ENCODE measurements around the gene FGF6.

FGF6 gene

DNA sequence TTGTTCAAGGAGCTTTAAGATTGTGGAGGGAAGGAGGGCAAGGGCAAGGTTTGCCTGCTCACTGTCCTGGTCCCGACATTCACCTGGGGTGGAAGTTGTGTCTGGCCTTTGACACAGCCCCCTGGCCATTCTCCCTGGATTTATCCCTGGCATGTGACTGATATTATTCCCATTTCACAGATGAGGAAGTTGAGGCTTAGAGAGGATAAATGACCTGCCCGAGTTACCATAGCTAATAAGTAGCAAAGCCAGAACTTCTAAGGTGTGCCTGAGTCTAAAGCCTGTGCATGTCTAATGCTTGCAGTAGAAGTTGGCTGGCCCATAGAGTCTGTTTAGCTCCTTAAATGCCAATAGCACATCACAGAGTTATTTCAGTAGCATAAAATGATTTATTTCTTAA lies 720 bp upstream of the FGF6 start:
- DNase-seq = no peak

DNA sequence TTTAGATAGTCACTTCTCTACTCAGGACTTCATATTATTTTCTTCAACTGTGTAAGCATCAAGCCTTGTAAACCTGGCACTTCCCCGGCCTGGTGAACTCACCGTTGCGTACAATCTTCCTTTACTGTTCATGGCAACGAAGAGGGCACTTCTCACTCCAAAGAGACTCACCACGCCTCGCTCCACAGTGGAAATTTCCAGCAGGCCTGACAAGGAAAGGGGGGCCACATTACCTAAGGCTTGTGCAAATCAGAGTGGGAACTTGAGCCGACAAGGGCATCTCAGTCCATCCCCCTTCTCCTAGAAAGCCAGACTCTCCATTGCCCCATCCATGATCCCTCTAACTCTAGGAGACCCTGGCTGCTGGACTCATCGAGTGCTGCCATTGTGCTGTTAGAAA lies 1.6 kb downstream of the FGF6 start:
- no peak for DNase-seq

DNA sequence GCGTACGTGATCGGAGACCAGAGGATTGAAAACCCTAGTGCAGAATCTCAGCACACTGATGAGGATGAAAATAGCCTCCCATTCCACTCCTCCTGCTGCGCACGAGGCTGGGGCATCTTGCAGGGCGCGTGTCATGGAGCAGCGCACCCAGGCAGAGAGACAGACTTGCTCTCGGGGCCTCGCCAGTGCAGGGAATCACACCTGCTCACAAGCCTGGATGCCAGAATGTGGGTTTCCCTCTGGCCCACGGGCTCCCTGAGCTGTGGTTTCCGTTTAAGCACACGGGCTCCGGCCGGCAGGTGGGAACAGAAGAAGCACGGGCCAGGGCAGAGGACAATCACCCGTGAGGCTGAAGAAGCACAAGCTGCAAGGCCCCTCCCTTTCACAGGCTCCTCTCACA lies 2.0 kb downstream of the FGF6 start:
- DNase-seq = no peak

DNA sequence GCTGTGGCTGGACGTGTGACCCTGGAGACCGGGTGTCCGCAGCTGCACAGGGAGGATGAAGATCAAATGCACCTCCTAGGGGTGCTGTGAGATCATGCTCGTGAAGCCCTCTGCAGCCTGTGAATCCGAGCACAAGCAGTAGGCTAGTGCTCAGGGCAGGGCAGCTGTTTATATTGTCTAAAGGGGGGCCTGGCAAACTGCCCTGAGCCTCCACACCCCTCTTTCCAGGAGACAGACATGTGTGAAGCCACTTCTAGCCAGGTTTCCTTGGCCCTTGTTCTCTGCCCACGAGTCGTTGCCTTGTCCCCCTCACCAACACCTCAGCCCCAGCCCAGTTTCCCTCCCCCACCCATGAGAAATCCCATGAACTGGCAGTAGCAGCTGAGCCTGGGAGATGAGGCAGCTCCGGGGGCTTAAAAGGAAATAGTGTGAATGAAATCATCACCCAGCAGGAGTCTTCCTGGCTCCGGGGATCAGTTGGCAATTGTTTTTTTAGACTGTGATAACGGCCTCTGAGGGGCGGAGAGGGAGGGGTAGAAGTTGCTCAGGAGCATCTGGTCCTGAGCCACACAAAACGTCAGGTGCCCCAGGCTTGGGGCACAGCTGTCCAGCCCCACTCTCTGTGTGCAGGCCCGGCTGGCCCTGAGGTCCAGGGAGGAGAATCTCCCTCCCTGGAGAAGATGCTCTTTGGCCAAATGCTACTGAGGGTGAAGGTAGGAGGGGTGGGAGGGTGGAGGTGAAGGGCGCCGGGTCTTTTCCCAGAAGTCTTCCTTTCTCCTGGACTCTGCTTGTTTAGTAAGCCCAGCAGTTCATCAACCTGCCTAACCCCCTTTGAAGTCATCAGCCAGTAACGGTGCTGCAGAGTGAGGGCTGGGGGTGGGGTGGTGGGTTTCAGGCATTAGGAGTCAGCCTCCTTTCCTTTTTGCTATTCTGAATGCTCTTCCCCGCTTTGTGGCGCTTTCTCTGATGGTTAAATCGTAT lies 4.0 kb downstream of the FGF6 start:
- DNase-seq = no peak

DNA sequence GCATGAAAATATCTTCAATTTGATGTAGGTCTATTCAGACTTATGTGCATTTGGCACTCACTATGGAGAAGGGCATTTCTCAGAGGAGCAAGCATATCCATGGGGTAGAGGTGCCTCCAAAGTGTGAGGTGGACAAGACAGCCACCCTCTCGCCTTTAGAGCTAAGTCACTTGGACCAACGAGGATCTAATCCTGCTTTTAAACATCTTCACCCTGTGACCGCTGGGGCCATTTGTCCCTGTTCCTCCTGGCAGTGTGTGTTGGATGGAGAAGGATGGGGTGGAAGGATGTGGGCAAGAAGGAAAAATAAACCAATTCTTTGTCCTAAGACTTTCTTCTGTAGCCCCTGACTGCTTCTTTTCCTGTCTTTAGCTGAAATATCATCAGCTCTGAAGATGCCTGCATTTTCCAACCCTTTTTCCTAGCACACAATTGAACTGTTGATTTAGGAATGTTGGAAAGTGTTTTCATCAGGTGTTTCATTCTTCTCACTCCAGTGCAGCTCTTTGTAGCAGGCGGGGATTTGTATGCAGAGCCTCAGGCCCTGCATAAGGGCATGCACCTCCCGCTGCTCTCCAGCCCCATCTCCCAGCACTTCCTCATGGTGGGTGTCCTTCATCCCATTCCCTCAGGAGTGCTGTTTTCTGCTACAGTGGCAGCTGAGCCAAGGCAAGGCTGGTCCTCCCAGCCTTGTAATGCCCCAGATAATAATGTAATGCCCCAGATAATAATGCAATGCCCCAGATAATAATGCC lies 5.3 kb downstream of the FGF6 start:
- no peak for DNase-seq

DNA sequence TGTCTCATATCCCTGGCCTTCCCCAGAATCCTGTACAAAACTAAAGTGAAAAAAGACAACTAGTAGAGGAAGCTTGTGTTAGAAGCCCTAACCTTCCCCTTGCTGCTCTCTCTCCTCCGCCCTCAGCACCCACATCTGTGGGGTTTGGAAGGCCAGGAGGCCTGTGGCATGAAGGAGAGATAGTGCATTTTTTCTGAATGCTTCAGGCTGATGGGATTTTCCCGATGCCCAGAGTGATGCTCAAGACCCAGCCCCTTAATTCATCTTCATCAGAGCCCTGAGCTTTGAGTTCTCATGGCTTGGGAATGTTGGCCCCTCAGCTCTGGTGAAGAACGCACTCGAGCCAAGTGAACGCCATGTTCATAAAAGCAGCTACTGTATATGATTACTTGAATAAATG lies 5.9 kb downstream of the FGF6 start:
- no peak for DNase-seq

DNA sequence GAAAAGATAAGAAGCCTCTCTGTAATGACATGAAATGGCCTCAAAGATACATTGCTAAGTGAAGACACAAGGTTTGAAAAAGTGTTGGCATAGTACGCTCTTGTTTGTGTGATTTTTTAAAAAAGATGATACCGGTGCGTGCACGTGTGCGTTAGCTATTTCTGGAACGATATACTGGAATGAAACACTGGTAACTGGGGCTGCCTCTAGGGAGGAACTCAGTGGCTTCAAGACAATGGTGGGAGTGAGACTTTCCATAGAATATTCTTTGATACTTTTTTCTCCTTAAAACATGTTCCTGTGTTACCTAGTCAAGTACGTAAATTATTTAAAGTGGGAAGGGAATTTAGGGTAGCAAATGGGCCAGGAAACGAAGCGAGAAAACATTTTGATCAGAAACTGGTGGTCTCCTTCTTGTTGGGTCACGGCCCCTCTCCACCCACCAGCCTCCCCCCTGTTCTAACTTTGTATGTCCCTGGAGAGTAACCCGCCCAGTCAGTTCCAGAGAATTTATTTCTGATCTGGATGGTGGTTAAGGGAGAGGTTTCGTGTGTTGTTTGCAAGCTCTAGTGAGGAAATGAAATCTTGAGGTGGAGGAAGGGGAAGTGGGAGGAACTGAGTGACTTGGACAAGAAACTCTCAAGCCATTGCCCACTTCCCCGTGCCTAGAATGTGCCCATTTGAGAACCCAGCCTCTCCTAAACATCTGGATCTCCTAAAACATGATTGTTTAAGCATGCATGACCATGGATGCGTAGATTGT lies 6.6 kb downstream of the FGF6 start:
- DNase-seq = no peak

DNA sequence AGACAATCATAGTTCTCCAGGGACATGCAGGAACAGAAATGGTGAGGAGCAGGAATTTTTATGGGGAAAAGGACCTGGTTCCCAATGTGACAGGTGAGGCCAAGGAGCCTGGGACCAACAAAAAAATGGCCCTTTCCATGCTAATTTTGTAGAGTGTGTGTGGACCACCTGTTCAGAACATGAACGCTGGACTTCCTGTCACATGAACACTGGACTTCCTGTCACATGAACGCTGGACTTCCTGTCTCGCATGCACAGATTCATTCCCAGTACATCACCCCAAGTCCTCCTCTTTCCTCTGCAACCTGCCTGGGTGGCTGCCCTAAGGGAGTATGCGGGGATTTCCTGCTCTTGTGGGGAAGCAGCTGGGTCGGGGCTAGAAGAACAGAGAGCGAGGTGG lies 10.1 kb downstream of the FGF6 start:
- DNase-seq = no peak

DNA sequence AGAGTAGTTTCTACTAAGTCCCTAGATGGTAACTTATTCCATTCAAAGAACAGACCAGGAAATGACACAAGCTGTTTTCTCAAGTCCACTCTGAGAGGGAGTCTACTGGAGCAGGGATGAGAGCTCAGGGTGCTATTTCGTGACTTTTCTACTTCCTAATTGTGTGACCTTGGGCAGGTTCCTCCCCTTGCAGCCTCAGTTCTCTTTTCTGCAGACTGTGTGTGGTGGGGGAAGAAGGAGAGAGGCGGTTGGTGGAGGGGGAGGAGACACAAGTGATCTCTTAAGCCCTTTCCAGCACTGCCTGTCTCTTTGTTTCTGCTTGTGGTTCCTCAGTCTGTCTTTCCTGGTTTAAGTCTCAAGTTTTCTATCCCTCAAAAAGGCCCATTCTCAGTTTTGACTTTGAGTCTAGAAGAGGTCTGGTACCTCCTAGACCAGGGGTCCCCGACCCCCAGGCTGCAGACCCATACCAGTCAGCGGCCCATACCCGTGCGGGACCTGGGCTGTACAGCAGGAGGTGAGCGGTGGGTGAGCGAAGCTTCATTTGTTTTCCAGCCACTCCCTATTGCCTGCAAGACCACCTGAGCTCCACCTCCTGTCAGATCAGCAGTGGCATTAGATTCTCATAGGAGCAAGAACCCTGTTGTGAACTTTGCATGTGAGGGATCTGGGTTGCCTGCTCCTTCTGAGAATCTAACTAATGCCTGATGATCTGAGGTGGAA lies 10.7 kb downstream of the FGF6 start:
- no peak for DNase-seq

DNA sequence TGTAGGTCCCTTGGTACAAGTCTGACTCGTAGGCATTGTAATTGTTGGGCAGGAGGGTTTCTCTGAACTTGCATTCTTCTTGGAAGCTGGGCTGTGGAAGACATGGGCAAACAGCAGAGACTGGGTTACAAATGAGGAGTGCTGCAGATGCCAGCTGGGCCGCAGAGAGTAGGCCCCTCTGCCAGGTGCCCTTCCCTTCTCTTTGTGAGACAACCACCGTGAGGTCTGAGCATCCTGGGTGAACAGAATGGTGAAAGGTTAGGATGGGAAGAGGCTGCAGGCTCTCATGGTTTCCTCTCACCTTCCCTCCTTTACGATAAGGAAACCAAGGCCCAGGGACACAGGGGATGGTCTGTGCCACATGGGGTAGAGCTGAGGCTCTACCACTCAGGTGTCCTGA lies 11.3 kb downstream of the FGF6 start:
- no peak for DNase-seq

DNA sequence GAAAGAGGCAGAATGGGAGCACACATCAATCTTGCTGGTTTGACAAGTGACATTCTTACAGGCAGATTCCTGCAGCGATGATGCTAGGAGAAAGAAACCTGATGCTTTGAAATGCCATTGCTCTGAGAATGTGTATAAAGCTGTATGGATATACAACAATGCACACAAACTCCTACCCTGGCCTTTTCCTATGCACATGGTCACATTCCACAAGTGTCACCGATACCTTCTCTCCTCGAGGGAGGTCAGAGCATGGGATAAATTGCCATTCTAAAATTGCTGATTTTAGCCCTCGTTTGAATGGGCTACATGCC lies 11.9 kb downstream of the FGF6 start:
- no peak for DNase-seq

DNA sequence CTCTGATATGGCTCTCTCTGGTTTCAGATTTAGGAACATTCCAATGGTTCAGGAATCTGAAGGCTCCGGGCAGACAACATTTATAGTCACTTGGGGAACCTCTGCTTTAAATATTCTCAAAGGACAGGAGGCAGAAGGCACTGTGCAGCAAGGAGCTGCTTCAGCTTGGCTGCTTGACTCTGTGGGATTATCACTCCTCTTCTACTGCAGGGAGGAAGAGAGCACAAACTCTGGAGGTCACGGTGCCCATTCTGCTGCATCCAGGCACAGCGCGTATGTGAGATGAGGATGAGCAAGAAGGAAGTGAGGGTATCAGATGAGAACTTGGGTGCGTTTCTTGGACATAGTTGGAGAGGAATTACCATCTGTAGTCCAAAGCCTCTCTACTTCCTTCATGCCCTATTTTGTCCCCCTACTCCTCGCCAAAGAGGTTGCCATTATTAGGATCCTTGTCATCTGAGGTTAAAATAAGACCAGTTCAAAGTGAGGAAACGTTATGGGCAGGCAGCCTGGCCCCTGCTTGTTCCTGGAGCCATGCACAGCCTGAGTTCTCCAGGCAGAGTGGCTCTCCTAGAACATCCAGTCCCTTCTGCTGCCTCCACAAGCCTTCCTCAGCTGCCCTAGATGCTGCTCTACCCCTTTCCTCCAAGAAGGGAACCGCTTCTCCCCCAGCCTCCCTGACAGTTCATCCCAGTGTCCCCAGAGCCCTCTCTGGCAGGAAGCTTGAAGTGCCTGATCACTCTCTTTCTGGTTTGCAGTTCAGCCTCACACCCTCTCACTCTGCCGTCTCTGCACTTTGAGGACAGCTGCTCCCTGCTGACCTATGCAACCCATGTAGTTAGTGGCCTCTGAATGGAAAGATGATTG lies 12.5 kb downstream of the FGF6 start:
- DNase-seq = no peak

DNA sequence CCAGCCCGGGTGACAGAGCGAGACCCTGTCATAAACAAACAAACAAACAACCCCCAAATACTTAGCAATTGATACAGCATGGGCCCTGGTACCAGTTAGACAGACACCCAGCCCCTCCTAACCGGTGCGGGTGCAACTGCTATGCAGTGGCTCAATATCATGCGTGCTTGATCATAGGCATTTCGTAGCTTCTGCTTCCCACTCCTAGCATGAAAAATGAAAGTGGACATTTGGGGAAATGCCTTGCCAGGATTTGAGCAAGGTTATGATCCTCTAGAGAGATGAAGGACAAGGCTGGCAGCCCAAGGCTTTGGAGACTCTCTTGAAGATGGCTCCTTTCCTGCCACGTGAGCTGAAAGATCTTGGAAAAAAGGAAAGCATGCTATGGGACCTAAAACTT lies 13.7 kb downstream of the FGF6 start:
- no peak for DNase-seq

DNA sequence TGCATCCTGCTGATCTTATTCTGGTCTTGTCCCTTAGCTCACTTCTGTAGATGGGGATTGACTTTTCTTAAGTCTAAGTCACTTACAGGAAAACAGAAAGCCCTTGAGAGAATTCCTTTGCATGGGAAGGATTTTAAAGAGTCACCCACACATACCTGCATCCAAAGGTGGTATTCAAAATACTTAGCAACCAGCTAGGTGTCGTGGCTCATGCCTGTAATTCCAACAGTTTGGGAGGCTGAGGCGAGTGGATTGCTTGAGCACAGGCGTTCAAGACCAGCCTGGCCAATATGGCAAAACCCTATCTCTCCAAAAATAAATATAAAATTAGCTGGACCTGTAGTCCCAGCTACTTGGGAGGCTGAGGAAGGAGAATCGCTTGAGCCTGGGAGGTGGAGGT lies 14.2 kb downstream of the FGF6 start:
- no peak for DNase-seq

DNA sequence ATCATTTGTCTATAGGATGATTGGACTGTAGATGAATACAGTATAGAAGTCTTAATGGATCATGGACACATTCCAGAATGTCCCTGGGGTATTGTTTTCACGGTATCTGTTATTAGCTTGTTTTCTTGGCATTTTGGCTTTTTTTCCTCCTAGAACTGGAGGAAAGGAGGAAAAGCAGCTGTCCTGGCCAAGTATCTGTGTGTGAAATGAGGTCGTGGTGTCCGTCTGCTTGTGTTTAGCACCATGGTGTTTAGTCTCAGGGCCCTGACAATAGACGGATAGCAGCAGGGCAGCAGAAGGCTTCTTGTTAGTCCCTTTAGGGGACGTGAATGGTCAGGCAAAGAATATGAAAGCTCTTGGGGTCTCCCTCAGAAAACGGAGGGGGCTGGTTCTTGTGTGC lies 21.2 kb downstream of the FGF6 start:
- no peak for DNase-seq

DNA sequence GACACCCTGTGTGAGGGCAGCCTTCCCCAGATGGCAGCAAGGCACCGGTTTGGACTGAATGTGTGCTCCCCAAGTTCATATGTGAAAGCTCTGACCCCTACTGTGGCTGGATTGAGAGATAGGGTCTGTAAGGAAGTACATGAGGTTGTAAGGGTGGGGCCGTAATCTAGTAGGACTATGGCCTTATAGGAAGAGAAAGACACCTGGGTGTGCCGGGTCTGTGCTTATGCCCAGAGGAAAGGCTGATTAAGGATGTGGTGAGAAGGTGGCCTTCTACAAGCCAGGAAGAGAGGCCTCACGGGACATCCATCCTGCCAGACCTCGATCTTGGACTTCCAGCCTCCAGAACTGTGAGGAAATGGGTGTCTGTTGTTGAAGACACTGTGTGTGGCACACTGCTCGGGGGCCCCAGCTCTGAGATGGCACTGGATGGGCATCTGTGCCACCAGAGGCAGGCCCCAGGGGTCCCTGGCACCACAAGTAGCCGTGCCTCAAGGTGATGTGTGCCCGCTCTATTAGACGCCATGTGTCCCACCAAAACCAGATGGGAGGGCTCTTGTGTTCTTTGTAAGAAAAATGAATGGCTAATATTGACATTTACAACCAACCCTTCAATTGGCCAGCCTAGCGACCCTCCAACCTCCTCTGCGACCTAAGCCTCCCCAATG lies 22.0 kb downstream of the FGF6 start:
- DNase-seq = no peak

DNA sequence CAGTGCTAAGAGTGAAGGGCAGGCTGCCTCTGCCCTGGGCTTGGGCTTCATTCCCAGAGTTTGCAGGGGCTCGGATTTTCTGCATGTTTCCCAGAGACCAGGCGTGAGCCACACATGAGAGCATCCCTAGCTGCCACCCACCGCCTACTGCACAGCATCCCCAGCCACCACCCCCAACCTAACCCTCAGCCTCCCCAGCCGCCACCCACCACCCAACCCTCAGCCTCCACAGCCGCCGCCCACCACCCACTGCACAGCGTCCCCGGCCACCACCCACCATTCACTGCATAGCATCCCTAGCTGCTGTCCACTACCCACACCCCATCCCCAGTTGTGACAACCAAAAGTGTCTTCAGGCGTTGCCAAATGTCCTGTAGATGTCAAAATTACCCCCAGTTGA lies 22.6 kb downstream of the FGF6 start:
- DNase-seq = no peak

DNA sequence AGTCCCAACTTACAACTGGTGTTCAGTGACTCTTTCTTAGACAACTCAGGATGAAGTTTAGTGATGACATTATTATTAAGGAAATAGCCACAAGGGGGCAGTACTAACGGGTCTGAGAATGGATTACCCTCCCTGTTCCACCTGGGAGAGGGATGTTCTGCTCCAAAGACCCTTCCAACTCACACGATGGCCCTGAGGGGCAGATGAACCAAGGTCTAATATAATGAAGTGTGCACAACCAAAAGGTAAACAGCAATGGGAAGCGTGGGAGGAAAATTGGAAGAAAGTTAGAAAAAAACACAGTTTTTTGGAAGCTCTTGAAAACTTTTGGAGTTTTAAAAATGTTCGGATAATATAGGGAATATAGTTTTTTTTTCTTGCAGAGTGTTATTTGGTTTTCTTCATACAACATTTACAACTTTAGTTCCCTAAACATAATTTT lies 24.0 kb downstream of the FGF6 start:
- peak; percentile 63 for DNase-seq

DNA sequence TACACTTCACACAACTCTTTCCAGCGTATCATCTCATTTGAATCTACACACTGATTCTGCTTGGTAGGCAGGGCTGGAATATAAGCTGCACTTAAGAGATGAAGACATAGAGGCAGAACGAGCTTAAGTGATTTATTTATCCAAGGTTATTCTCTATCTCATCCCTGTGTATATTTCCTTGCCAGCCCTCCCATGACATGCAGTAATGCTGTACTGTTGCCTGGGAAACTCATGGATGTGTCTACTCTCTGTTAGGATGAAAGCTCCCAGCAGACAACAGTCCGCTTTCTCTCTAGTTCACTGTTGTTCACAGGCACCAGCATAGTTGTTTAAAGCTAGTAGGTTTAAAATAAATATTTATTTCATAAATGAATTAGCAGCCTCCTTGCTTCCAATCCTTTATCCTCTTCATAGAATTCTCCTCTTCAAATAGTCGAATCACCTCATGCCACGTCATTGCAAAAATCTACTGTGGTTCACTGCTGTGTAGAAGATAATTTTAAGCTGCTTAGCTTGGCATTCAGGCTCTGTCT lies 25.4 kb downstream of the FGF6 start:
- no peak for DNase-seq

DNA sequence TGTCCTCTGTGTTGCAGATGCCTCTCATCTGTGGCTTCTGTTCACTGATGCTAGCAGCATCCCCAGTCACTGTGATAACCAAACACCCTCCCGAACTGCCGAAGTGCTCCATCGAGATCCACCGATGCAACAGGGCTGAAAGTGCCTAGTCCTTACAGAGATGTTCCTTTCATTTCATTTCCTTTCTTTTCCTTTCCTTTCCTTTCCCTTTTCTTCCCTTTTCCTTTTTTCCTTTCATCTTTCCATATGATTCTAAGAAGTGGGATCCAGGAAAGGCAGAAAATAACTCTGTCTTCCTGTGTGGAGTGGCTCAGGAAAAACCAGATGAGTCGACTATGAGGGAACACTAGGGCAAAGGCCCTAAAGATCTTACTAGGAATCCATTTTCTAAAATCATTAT lies 26.7 kb downstream of the FGF6 start:
- no peak for DNase-seq

DNA sequence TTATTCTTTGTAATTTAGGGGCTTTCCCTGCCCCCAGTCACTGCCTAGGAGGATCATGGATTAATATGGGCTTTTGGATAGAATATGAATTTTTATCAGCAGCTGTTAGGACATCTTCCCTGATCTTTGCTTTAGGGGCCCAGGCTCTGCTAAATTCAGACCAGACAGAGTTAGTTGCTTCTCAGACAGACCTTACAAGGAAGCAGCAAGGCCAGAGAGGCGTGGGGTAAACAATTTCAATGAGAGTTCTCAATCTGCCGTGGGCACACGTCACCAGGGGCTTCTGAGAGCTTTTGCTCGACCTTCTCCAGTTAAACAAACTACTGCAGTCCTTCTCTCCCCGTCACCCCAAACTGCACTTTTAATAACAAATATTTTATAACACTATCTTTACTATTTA lies 27.7 kb downstream of the FGF6 start:
- no peak for DNase-seq

All from activated CD4-positive, alpha-beta T cell treated with anti-CD3 and anti-CD28 coated beads, Interleukin-10, Interleukin-2, amounts not matched to agents 100 ng/mL and 50 ng/mL, durations not matched to agents 16 hours and 8 hours (primary cell).